ENCODE measurements around the gene WIZ.
A peak's percentile ranks its signal among the peaks of the same experiment; 100 is the strongest.

The WIZ gene

GRCh38 chr19:15439821-15440641 lies 9.7 kb downstream of the WIZ start:
- Histone ChIP-seq H3K36me3 (ENCODE audit: insufficient read depth, low read length) (no peaks in the 10 kb centered on the region), H3K9me3 (ENCODE audit: insufficient read depth, low read length, severe bottlenecking) (no peaks in the 10 kb centered on the region), H3K4me2 (ENCODE audit: insufficient read depth, low read length) (no peak overlapping the region), H3K27me3 (ENCODE audit: insufficient read depth, low read length, poor library complexity) (no peaks in the 10 kb centered on the region), H4K20me1 (ENCODE audit: insufficient read depth, low read length) (no peaks in the 10 kb centered on the region), H2AFZ (ENCODE audit: low read depth, low read length) (no peak overlapping the region), H3K9ac (ENCODE audit: low read depth, low read length) (no peak overlapping the region), H3K27ac (ENCODE audit: low read length) (no peak overlapping the region), H3K4me3 (ENCODE audit: low read depth in 1 of 2, low read length in 2 of 2) (no peak overlapping the region), H3K4me1 (ENCODE audit: insufficient read depth, low read length) (no peaks in the 10 kb centered on the region), H3K79me2 (ENCODE audit: insufficient read depth, low read length) (no peaks in the 10 kb centered on the region)
- no peak for DNase-seq
- no peak for TF ChIP-seq EZH2 (IDR thresholded peaks at IDR 0.05; ENCODE audit: borderline replicate concordance, low read depth, low read length, severe bottlenecking)
- TF ChIP-seq, protein P1, sequence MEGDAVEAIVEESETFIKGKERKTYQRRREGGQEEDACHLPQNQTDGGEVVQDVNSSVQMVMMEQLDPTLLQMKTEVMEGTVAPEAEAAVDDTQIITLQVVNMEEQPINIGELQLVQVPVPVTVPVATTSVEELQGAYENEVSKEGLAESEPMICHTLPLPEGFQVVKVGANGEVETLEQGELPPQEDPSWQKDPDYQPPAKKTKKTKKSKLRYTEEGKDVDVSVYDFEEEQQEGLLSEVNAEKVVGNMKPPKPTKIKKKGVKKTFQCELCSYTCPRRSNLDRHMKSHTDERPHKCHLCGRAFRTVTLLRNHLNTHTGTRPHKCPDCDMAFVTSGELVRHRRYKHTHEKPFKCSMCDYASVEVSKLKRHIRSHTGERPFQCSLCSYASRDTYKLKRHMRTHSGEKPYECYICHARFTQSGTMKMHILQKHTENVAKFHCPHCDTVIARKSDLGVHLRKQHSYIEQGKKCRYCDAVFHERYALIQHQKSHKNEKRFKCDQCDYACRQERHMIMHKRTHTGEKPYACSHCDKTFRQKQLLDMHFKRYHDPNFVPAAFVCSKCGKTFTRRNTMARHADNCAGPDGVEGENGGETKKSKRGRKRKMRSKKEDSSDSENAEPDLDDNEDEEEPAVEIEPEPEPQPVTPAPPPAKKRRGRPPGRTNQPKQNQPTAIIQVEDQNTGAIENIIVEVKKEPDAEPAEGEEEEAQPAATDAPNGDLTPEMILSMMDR (IDR thresholded peaks at IDR 0.05; ENCODE audit: borderline replicate concordance, extremely low read depth, low read length, poor library complexity, severe bottlenecking), result no peak
- ATAC-seq (ENCODE audit: insufficient read depth, low read depth), result no peak

DNA sequence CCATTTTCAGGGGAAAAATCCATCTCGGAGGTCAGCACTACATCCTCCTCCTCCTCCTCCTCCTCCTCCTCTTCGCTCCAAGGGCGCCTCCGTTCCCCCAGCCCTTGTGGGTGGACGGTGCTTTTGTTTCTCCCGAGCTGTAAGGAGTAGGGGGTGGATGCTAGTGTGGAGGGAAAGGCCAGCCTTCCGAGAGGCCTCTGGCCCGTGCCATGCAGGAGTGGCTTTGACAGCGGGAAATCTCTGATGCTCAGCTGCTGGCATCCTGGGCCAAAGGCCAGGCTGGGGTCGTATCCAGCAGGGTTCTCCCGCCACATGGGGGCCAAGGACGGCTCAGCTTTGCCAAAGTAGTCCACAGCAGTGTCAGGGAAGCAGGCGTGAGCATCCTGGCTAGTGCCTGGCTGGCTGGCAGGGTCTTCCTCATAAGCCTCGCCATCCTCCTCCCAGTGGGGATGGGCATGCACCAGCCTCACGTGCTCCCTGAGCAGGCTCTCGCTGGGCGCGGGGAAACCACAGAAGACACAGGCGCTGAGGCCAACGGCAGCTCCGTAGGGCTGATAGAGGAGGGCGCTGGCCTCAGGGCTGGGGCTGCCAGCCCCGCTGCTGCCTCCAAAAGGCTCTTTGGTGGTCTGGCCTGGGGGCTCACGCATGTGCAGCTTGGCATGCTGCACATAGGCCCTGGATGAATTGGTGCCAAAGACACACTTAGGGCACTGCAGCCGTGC lies 10.5 kb downstream of the WIZ start:
- Histone ChIP-seq H3K4me2 (ENCODE audit: insufficient read depth, low read length) (no peak overlapping the region), H2AFZ (ENCODE audit: low read depth, low read length) (no peak overlapping the region), H3K4me1 (ENCODE audit: insufficient read depth, low read length) (no peaks in the 10 kb centered on the region), H3K27ac (ENCODE audit: low read length) (no peak overlapping the region), H3K27me3 (ENCODE audit: insufficient read depth, low read length, poor library complexity) (no peaks in the 10 kb centered on the region), H3K36me3 (ENCODE audit: insufficient read depth, low read length) (no peaks in the 10 kb centered on the region), H3K9ac (ENCODE audit: low read depth, low read length) (no peak overlapping the region), H3K9me3 (ENCODE audit: insufficient read depth, low read length, severe bottlenecking) (no peaks in the 10 kb centered on the region), H3K4me3 (ENCODE audit: low read depth in 1 of 2, low read length in 2 of 2) (no peak overlapping the region), H3K79me2 (ENCODE audit: insufficient read depth, low read length) (no peaks in the 10 kb centered on the region), H4K20me1 (ENCODE audit: insufficient read depth, low read length) (no peaks in the 10 kb centered on the region)
- peak; percentile 39 for DNase-seq
- TF ChIP-seq, protein P1 (IDR thresholded peaks at IDR 0.05; ENCODE audit: borderline replicate concordance, extremely low read depth, low read length, poor library complexity, severe bottlenecking), result no peak
- TF ChIP-seq EZH2 (IDR thresholded peaks at IDR 0.05; ENCODE audit: borderline replicate concordance, low read depth, low read length, severe bottlenecking), result no peak
- peak; percentile 58 for ATAC-seq (ENCODE audit: insufficient read depth, low read depth)

DNA sequence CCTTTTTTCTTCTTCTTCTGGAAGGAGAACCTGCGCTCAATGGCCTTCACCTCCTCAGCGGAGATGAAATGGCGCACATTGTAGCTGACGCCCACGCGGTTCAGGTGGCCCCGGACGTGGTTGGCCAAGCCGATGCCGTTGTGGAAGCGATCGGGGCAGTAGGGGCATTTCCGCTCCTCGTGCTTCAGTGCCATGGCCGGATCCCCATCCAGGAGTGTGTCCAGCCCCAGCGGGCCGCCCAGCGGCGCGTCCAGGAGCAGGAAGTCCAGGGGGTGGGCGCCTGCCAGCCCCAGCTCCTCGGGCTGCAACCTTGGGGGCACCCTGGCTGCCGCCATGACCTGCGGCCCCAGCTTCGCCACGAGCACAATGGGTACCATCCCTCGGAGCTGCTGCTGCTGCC lies 11.2 kb downstream of the WIZ start:
- Histone ChIP-seq H2AFZ (ENCODE audit: low read depth, low read length) (no peak overlapping the region), H3K27ac (ENCODE audit: low read length) (no peak overlapping the region), H3K9me3 (ENCODE audit: insufficient read depth, low read length, severe bottlenecking) (no peaks in the 10 kb centered on the region), H3K4me3 (ENCODE audit: low read depth in 1 of 2, low read length in 2 of 2) (no peak overlapping the region), H3K9ac (ENCODE audit: low read depth, low read length) (no peak overlapping the region), H4K20me1 (ENCODE audit: insufficient read depth, low read length) (no peaks in the 10 kb centered on the region), H3K79me2 (ENCODE audit: insufficient read depth, low read length) (no peaks in the 10 kb centered on the region), H3K4me1 (ENCODE audit: insufficient read depth, low read length) (peaks cover 2% of the 10 kb centered on the region), H3K36me3 (ENCODE audit: insufficient read depth, low read length) (no peaks in the 10 kb centered on the region), H3K27me3 (ENCODE audit: insufficient read depth, low read length, poor library complexity) (no peaks in the 10 kb centered on the region), H3K4me2 (ENCODE audit: insufficient read depth, low read length) (no peak overlapping the region)
- ATAC-seq (ENCODE audit: insufficient read depth, low read depth) (no peak), DNase-seq (no peak)
- no peak for TF ChIP-seq EZH2 (IDR thresholded peaks at IDR 0.05; ENCODE audit: borderline replicate concordance, low read depth, low read length, severe bottlenecking)
- TF ChIP-seq, protein P1 (IDR thresholded peaks at IDR 0.05; ENCODE audit: borderline replicate concordance, extremely low read depth, low read length, poor library complexity, severe bottlenecking), result no peak
